ENCODE measurements around the gene GPR161.
A peak's percentile ranks its signal among the peaks of the same experiment; 100 is the strongest.
"Not testable (repeated sequence)": the region's sequence is repeated elsewhere in the genome, so short reads cannot be mapped to it uniquely, and the experiment has no call there.

The GPR161 gene, protein sequence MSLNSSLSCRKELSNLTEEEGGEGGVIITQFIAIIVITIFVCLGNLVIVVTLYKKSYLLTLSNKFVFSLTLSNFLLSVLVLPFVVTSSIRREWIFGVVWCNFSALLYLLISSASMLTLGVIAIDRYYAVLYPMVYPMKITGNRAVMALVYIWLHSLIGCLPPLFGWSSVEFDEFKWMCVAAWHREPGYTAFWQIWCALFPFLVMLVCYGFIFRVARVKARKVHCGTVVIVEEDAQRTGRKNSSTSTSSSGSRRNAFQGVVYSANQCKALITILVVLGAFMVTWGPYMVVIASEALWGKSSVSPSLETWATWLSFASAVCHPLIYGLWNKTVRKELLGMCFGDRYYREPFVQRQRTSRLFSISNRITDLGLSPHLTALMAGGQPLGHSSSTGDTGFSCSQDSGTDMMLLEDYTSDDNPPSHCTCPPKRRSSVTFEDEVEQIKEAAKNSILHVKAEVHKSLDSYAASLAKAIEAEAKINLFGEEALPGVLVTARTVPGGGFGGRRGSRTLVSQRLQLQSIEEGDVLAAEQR

DNA sequence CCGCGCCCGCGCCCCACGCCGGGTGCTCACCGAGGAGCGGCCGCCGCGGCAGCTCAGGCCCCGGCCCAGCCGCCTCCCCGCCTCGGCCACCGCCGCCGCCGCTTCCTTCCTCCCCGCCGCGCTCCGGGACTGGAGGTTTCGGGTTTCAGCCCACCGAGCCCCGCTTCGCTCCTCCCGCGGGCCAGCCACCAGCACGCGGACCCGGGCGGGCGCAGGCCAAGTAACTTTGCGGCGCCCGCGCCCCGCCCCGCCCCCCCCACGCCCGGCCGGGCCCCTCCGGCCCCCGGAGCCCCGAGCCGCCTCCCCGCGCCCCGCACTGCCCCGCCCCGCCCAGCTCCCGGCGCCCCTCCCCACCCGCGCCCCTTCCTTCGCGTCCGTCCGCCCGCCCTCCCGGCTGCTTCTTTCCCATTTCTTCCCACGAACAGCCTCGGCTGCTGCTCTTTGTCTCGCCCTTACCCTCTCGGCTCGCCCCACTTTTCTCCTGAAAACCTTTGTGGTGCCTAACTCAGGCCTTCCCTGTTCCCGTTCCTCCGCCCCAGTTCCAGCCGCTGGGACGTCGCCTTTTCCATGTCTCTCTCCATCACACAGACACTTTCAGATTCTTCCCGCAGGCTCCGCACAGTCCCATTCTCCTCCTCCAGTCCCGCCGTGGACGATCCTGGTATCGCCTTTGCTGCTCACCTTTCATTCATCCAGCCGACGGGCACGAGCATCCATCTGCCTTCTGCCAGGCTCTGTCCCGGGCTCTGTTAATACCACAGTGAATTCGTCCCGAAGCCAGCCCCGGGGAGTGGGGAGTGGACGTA, at the start of gene GPR161:
Gene GPR161 (minus strand): TSS at position 222 of the 806 bp plus-strand sequence. CDS start 32,080 bp downstream, outside the sequence.
- DNase-seq: peak in 2 of 6 experiments; percentile 15 to 33

DNA sequence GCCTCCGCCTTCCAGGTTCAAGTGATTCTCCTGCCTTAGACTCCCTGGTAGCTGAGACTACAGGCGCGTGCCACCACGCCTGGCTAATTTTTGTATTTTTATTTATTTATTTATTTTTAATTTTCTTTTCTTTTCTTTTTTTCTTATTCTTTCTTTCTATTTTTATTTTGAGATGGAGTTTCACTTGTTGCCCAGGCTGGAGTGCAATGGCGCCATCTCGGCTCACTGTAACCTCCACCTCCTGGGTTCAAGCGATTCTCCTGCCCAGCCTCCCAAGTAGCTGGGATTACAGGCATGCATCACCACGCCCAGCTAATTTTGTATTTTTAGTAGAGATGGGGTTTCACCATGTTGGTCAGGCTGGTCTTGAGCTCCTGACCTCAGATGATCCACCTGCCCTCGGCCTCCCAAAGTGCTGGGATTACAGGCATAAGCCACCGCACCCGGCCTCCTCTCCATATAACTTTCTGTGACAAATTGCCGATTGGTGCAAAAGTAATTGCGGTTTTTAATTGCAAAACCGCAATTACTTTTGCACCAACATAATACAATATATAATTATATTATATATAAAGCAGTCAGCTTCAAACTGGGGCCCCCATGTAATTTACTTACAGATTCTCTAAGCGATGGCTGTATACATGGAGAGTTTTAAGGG, 44.5 kb upstream of the GPR161 start:
- DNase-seq: not testable (repeated sequence)

GRCh38 chr1:168180148-168180524, 43.4 kb upstream of the GPR161 start:
- DNase-seq: no peak

- DNase-seq: no peak
Observed at GRCh38 chr1:168179438-168180147, 42.9 kb upstream of the GPR161 start.

DNA sequence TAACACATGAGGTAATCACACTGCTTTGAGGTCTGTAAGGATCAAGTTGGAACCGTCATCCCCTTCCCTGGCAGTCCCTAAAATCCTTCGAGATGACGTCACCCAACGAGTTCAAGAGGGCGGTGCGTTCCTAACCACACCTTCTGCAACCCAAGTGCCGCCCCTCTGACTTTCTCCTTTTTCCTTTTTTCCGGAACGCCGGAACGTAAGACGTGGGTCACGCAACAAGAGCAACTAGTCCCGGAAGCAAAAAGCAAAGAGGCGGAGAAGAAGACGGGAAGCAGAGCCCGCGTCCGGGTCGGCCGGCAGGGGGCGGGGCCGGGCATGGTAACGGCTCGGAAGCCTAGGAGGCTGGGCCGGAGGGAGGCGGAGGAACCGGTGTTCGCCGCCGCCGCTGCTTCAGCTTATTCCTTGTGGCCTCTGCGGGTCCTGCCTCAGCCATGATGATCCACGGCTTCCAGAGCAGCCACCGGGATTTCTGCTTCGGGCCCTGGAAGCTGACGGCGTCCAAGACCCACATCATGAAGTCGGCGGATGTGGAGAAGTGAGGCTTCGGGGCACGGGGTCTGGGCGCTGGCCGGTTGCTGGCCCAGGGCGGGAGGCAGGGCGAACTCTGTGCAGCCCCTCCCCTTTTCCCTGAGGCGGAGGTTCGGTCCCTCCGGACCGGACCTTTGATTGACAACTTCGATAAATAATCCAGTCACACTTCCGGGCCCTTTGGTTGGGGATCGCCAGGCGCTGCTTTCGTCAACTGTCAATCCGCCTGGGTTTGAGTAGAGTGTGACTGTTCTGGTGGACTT, 42.1 kb upstream of the GPR161 start, which contains the start of gene TIPRL:
Gene TIPRL (plus strand): TSS at position 325 of the 800 bp plus-strand sequence. CDS start 116 bp downstream, at position 441.
- DNase-seq: peak; percentile 85 to 92 (median 90)

- no peak for DNase-seq
Observed at GRCh38 chr1:168178227-168178637, 41.5 kb upstream of the GPR161 start.

DNA sequence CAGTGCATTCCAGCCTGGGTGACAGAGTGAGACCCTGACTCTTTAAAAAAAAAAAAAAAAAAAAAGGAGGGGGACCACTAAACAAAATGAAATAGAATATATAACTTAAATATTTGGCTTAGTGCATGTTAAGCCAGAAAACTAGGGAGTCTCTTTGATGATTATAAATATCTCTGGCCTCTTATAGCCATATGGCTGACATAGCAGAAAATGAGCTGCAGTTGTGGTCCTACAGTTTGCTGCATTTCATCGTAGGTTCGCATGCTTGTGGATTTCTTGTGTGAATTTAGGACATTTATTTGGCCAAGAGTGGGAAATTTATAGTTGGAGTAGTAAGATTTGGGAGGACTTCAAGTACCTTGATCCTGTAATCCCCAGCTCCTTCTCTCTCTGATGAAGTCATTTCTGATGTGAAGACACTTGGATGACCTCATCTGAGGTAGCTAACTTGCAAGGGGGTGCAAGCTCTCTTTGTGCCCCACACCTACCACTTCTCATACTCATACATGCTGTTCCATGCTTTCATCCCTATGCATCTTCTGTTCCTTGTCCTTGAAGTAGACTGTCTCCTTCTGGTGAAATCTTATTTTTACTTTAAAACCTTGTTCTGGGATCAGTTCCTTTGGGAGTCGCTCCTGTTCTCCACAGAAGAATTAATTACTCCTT, 35.7 kb upstream of the GPR161 start:
- DNase-seq: no peak

DNA sequence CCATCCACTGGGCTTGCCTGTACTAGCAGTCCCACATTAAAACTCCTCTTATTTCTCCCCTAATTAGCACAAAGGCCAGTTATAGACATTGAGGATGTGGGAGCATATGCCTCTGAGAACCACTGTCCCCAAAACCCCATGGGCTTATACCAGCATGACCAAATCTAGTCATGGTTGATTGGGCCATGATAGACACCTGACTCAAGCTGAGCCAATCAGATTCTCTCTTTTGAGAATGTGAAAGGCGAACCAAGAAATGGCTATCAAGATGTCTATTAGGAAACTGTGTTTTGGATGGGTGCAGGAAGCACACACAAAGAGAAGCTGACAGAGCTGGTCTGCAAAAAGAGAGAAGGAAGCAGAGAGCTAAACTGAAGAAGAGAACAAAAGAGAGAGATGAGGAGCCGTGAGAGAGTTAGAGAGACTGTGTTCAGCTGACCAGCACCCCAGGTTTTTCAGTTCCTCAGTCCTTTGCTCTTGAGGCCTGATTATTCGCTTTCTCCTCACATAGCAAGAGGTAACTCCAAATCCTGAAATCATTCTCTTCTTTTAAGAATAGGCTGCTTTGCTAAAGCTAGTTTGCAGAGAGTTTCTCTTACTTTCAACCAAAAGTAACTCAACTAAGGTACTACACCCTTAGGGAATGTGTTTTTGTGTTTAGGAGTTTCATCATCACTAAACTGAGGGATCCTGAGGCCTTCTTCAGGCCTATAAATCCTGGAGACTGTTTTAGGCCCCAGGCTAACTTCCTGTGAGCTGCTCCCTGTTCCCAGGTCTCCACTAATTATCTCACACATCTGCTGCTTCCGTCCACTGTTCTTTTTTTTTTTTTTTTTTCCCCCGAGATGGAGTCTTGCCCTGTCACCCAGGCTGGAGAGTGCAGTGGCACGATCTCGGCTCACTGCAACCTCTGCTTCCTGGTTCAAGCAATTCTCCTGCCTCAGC, 34.1 kb upstream of the GPR161 start:
- DNase-seq: no peak

DNA sequence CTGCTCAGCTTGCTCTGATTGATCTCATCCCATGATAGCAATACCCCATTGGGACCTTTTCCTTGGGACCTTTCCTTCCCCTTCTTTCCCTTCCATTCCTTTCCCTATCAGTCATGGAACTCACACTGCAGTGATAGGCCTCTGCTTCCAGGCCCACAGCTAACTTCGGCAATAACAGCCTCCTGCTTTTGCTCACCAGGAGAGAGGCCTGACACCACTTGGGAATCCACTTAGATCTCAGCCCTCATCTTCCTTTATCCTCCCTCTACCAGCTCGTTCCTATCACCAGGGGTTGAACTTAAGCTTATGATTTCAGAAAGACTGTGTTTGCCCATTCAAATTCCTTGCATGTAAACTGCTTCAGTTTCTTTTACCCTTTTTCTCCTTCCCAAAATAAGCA, 31.1 kb upstream of the GPR161 start:
- no peak for DNase-seq

GRCh38 chr1:168164771-168165170, 28.0 kb upstream of the GPR161 start:
- DNase-seq: no peak

GRCh38 chr1:168163670-168164069, 26.9 kb upstream of the GPR161 start:
- no peak for DNase-seq

- no peak for DNase-seq
Observed at GRCh38 chr1:168161459-168161858, 24.7 kb upstream of the GPR161 start.

GRCh38 chr1:168159979-168160378, 23.2 kb upstream of the GPR161 start:
- no peak for DNase-seq

DNA sequence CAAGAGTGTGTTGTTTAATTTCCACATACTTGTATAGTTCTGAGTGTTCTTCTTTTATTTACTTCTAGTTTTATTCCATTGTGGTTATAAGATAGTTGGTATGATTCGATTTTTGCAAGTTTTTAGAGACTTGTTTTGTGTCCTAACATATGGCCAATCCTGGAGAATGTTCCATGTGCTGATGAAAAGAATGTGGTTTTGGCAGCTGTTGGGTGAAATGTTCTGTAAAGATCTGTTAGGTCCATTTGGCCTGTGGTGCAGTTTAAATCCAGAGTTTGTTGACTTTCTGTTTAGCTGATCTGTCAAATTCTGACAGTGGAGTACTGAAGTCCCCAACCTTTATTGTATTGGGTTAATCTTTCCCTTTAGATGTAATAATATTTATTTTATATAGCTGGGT, 22.5 kb upstream of the GPR161 start:
- no peak for DNase-seq

- no peak for DNase-seq
Observed at GRCh38 chr1:168157638-168158037, 20.9 kb upstream of the GPR161 start.

GRCh38 chr1:168155910-168156309, 19.2 kb upstream of the GPR161 start:
- DNase-seq: no peak

DNA sequence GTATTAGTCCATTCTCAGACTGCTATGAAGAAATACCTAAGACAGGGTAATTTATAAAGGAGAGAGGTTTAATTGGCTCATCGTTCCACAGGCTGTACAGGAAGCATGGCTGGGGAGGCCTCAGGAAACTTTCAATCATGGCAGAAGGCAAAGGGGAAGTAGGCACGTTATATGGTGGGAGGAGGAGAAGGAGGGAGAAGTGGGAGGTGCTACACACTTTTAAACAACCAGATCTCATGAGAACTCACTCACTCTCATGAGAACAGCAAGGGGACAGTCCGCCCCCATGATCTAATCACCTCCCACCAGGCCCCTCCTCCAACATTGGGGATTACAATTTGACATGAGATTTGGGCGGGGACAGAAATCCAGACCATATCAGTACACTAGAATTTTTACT, 18.0 kb upstream of the GPR161 start:
- not testable (repeated sequence) for DNase-seq

DNA sequence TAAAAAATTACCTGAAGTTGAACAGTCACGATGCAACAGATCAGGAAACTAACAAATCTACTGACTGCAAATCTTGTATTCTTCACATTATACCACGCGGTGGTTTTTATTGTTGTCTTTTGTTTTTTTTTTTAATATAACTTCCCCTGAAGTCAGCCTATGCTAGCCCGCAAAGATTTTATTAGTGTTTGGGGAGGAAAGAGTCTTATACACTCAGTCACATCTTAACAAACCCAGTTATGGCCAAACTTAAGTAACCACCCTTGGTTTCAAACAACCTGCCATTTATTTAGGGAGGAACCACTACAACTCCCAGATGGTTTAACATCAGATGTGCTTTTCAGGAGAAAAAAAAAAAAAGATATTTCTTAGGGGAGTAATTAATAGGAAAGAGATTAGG, 15.2 kb upstream of the GPR161 start:
- DNase-seq: no peak

- no peak for DNase-seq
Observed at GRCh38 chr1:168150283-168150682, 13.6 kb upstream of the GPR161 start.

DNA sequence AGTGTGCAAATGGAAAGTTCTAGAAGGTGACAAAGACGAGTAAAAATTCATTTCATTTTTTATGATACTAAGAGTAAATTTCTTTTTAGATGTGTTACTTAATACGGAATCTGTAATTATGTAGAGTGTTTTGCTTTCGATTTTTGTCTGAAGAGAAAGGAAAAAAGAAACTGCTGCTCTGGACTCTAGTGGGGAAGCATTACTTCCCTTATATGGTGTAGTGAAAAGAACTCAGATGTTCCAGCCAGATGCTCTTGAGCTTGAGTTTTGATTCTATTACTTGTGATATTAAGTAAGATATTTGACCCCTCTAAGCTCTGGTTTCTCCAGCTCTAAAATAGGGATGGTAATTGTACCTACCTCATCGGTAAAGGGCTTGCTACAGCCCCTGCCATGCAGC, 12.2 kb upstream of the GPR161 start:
- DNase-seq: no peak
